A549 (cell line): ENCODE results near the gene IPO5. TPM values are rescaled to one million over a fixed set of nuclear protein-coding genes. Genes with fewer than 3 reads are reported as not detected.

Experiments
- ATAC-seq, 2 experiments: fragments of 200-7000 bp in 1 of 2; fragments of >200 bp in 1 of 2; cut with Nextera tagmentation in 1 of 2; cut with Tn5 transposase in 1 of 2; 3 replicates each; pipeline versions ENCODE4 v1.8.0 to v1.9.1; 2018 to 2020; ENCODE audit warnings: mild to moderate bottlenecking in 1 of 2, moderate library complexity in 1 of 2
- CTCF ChIA-PET: fragments of 300-600 bp; sonication (Branson Sonifier 250); formaldehyde crosslinking; extraction: SDS; loops from one replicate; lab custom pipeline; 2021; ENCODE audit warnings: antibody characterized with exemption, inconsistent platforms; lab: Yijun Ruan, JAX
- POLR2A ChIA-PET: fragments of 350-600 bp; formaldehyde crosslinking; extraction: SDS; loops from one replicate; lab custom pipeline; 2021; ENCODE audit warnings: antibody characterized with exemption, inconsistent platforms; lab: Yijun Ruan, JAX
- DNase-seq, 2 experiments: peaks; one replicate each; pipeline versions ENCODE4 v3.0.0 to v3.0.0-alpha.2; 2011 to 2016; ENCODE audit warnings: low read depth in 1 of 2, low spot score in 1 of 2
- FAIRE-seq: peaks from 2 replicates; lab custom pipeline; 2011; peaks lifted over from hg19 to GRCh38; lab: Jason Lieb, UNC
- H3K27ac ChIP-seq, 2 experiments: fragments of >200 bp; sonication (Bioruptor Twin); formaldehyde crosslinking; 3 replicates each; pipeline ENCODE4 v1.5.1; 2016 to 2017
- H3K4me1 ChIP-seq: fragments of >200 bp; sonication (Bioruptor Twin); formaldehyde crosslinking; 3 replicates; pipeline ENCODE4 v1.6.1; 2016
- H3K4me2 ChIP-seq: fragments of >200 bp; sonication (Bioruptor Twin); formaldehyde crosslinking; 3 replicates; pipeline ENCODE4 v1.6.1; 2016
- H3K4me3 ChIP-seq: fragments of >200 bp; sonication (Bioruptor Twin); formaldehyde crosslinking; 3 replicates; pipeline ENCODE4 v1.5.1; 2016
- H3K9me3 ChIP-seq: fragments of >200 bp; sonication (Bioruptor Twin); formaldehyde crosslinking; 3 replicates; pipeline ENCODE4 v1.6.1; 2016
- BHLHE40 ChIP-seq: IDR thresholded peaks from 2 replicates; pipeline ENCODE4 v1.6.1; 2012; ENCODE audit warnings: low read depth, low read length, inconsistent platforms
- CBX2 ChIP-seq: fragments of 200-600 bp; sonication (generic); IDR thresholded peaks from 2 replicates; pipeline ENCODE4 v1.6.1; 2016; ENCODE audit warnings: low read depth, mild to moderate bottlenecking, borderline replicate concordance
- CTCF ChIP-seq: fragments of >200 bp; sonication (Bioruptor Twin); formaldehyde crosslinking; IDR thresholded peaks from 3 replicates; pipeline ENCODE4 v1.5.1; 2016
- EHF ChIP-seq: fragments of 250-450 bp; sonication (Bioruptor Pico); IDR thresholded peaks from 2 replicates; pipeline ENCODE4 v1.5.0; 2020; ENCODE audit warnings: mild to moderate bottlenecking
- EHMT2 ChIP-seq: fragments of 200-600 bp; sonication (generic); IDR thresholded peaks from 2 replicates; pipeline ENCODE4 v1.6.1; 2016; ENCODE audit warnings: antibody characterized with exemption, low read depth, mild to moderate bottlenecking, moderate library complexity
- FOSB ChIP-seq: fragments of 250-450 bp; sonication (Bioruptor Pico); IDR thresholded peaks from 2 replicates; pipeline ENCODE4 v1.5.0; 2020; ENCODE audit warnings: mild to moderate bottlenecking, moderate library complexity
- FOSL2 ChIP-seq, 2 experiments: fragments of 450-650 bp in 1 of 2; fragments of >200 bp in 1 of 2; sonication (Bioruptor Twin) in 1 of 2; formaldehyde crosslinking; IDR thresholded peaks; 2 replicates each; pipeline versions ENCODE4 v1.5.0 to v1.6.1; 2016 to 2020; ENCODE audit warnings: mild to moderate bottlenecking in 1 of 2, moderate library complexity in 1 of 2
- GATA3 ChIP-seq: IDR thresholded peaks from 2 replicates; pipeline ENCODE4 v1.6.1; 2012; ENCODE audit warnings: borderline replicate concordance
- HDAC2 ChIP-seq: fragments of 200-600 bp; sonication (generic); IDR thresholded peaks from 2 replicates; pipeline ENCODE4 v1.6.1; 2016
- HOXA7 ChIP-seq: fragments of 250-450 bp; sonication (Bioruptor Pico); IDR thresholded peaks from 2 replicates; pipeline ENCODE4 v1.5.0; 2020; ENCODE audit warnings: mild to moderate bottlenecking, moderate library complexity
- HOXB13 ChIP-seq: fragments of 250-450 bp; sonication (Bioruptor Pico); IDR thresholded peaks from 2 replicates; pipeline ENCODE4 v1.5.0; 2020; ENCODE audit warnings: low read depth, mild to moderate bottlenecking, moderate library complexity
- HOXB5 ChIP-seq: fragments of 250-450 bp; sonication (Bioruptor Pico); IDR thresholded peaks from 2 replicates; pipeline ENCODE4 v1.5.0; 2020; ENCODE audit warnings: mild to moderate bottlenecking, moderate library complexity
- JUN ChIP-seq, 2 experiments: fragments of >200 bp; sonication (Bioruptor Twin); formaldehyde crosslinking; IDR thresholded peaks; 2 replicates in 1 of 2; 3 replicates in 1 of 2; pipeline ENCODE4 v1.6.1; 2016 to 2017
- KDM5A ChIP-seq: fragments of 200-600 bp; sonication (generic); IDR thresholded peaks from 2 replicates; pipeline ENCODE4 v1.6.1; 2016; ENCODE audit warnings: antibody characterized with exemption, mild to moderate bottlenecking
- MAZ ChIP-seq: fragments of 150-350 bp; IDR thresholded peaks from 2 replicates; pipeline ENCODE4 v1.6.1; 2014; ENCODE audit warnings: antibody characterized with exemption, low read depth, low read length, borderline replicate concordance
- NFE2L2 ChIP-seq: fragments of 150-350 bp; conservative IDR thresholded peaks from 2 replicates; pipeline ENCODE4 v1.6.1; 2014; ENCODE audit warnings: low read length
- NPAS2 ChIP-seq: fragments of 250-450 bp; sonication (Bioruptor Pico); IDR thresholded peaks from 2 replicates; pipeline ENCODE4 v1.8.0; 2022; ENCODE audit warnings: mild to moderate bottlenecking, moderate library complexity, borderline replicate concordance
- PBX3 ChIP-seq: IDR thresholded peaks from 2 replicates; pipeline ENCODE4 v1.6.1; 2012
- PHF8 ChIP-seq: fragments of 200-600 bp; sonication (generic); IDR thresholded peaks from 2 replicates; pipeline ENCODE4 v1.6.1; 2016; ENCODE audit warnings: low read depth, mild to moderate bottlenecking, antibody characterized with exemption, moderate library complexity, borderline replicate concordance
- REST ChIP-seq: fragments of 200-600 bp; sonication (generic); IDR thresholded peaks from 2 replicates; pipeline ENCODE4 v1.6.1; 2016; ENCODE audit warnings: antibody characterized with exemption, mild to moderate bottlenecking, moderate library complexity
- SREBF2 ChIP-seq: fragments of 450-650 bp; IDR thresholded peaks from 2 replicates; pipeline ENCODE4 v1.6.1; 2014; ENCODE audit warnings: mild to moderate bottlenecking, moderate library complexity
- TFCP2L1 ChIP-seq: fragments of 250-450 bp; sonication (Bioruptor Pico); IDR thresholded peaks from 2 replicates; pipeline ENCODE4 v1.5.0; 2021; ENCODE audit warnings: mild to moderate bottlenecking
- ZC3H11A ChIP-seq: fragments of 450-650 bp; IDR thresholded peaks from 2 replicates; pipeline ENCODE4 v1.6.1; 2014; ENCODE audit warnings: antibody characterized with exemption, mild to moderate bottlenecking
- ZFP36 ChIP-seq: fragments of 450-650 bp; IDR thresholded peaks from 2 replicates; pipeline ENCODE4 v1.6.1; 2014; ENCODE audit warnings: borderline replicate concordance; ENCODE audit not compliant: partially characterized antibody
- ZSCAN20 ChIP-seq: fragments of 250-450 bp; sonication (Bioruptor Pico); IDR thresholded peaks from 2 replicates; pipeline ENCODE4 v1.8.0; 2022; ENCODE audit warnings: mild to moderate bottlenecking, moderate library complexity
- WGBS: methylation state at CpG from one replicate; pipeline ENCODE4 v1.1.6; 2017; ENCODE audit errors: missing lambda C conversion rate; 5-methylcytosine and 5-hydroxymethylcytosine counted together
- polyA plus RNA-seq, 4 experiments: library from polyadenylated mRNA; depleted of rRNA in 3 of 4; stranded (reverse); fragments of >200 nt; fragmentation: RNase III in 1 of 4; extraction: RNeasy Plus Mini Kit Qiagen cat#74134 plus additional on column Dnase treatment in 1 of 4; gene quantifications; 2 replicates in 3 of 4; 3 replicates in 1 of 4; pipeline ENCODE4 v1.2.3, GENCODE V29; 2011 to 2017
- TF ChIP-seq, protein P1 (sequence below): fragments of 150-350 bp; IDR thresholded peaks from 2 replicates; pipeline ENCODE4 v1.6.1; 2014; ENCODE audit warnings: low read depth, mild to moderate bottlenecking, low read length

The IPO5 gene
- polyA plus RNA-seq, 2 of the 4 experiments (the other 2 are of a cell fraction) = 98.4 to 166 TPM

DNA sequence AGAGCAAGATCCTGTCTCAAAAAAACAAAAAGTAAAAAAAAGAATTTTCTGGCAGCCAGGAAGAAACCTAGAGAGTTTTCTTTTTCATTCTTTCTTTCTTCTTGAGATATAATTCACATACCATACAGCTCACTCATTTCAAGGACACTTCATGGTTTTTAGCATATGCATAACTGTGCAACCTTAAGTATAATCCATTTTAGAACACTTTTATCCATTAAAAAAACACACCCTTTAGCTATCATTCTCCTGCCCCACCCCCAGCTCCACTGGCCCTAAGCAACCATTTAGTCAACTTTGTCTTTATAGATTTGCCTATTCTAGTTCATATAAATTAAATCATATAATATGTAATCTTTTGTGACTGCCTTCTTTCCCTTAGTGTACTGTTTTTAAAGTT lies 8.1 kb upstream of the IPO5 start:
- H3K9me3 ChIP-seq = 0 out of 3 replicates have a peak, but pooled peaks cover 4% of the 10 kb centered on the region
- no peak for DNase-seq
- no peak for FAIRE-seq
- no peak overlapping the region for H3K4me2 ChIP-seq
- TF ChIP-seq HDAC2 = no peak
- TF ChIP-seq HOXB5 = no peak
- CTCF ChIA-PET = no interaction called here
- no peak overlapping the region for H3K4me3 ChIP-seq
- H3K27ac ChIP-seq = peak overlapping the region in 1 of 2 experiments; percentile 71; a peak in 1 of 6 replicates
- ATAC-seq = no peak
- POLR2A ChIA-PET = no interaction called here
- peaks cover 33% of the 10 kb centered on the region for H3K4me1 ChIP-seq

DNA sequence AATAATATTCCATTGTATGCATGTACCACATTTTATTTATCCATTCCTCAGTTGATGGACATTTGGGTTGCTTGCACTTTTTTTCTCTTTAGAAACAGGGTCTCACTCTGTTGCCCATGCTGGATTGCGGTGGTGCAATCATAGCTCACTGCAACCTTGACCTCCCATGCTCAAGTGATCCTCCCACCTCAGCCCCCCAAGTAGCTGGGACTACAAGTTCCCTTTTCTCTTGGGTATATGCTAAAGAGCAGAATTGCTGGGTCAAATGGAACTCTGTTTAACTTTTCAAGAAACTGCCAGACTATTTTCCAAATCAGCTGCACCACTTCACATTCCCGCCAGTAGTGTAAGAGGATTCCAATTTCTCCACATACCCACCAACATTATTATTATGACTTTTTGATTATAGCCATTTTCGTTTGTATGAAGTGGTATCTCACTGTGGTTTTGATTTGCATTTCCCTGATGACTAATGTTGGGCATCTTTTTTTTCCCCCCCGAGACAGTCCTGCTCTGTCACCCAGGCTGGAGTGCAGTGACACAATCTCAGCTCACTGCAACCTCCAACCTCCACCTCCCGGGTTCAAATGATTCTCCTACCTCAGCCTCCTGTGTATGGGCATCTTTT lies 7.6 kb upstream of the IPO5 start:
- H3K4me3 ChIP-seq = no peak overlapping the region
- CTCF ChIA-PET = no interaction called here
- POLR2A ChIA-PET = no interaction called here
- WGBS = 64% methylated on average over 5 of the region's 5 CpGs
- H3K27ac ChIP-seq = peak overlapping the region; percentile 59 to 87; a peak in 5 of 6 replicates
- ATAC-seq (no peak), DNase-seq (no peak), FAIRE-seq (no peak)
- 0 out of 3 replicates have a peak, but pooled peaks cover 4% of the 10 kb centered on the region for H3K9me3 ChIP-seq
- TF ChIP-seq JUN (IDR thresholded peaks at IDR 0.05) (no peak), TFCP2L1 (no peak), PBX3 (no peak), SREBF2 (no peak), PHF8 (no peak), HOXA7 (CRISPR knock-in tag) (no peak), EHMT2 (no peak), HOXB13 (no peak), KDM5A (no peak), ZSCAN20 (no peak), NPAS2 (CRISPR knock-in tag) (no peak), REST (no peak), CBX2 (no peak), NFE2L2 (no peak), ZC3H11A (no peak)
- H3K4me2 ChIP-seq = no peak overlapping the region
- H3K4me1 ChIP-seq = peaks cover 33% of the 10 kb centered on the region

DNA sequence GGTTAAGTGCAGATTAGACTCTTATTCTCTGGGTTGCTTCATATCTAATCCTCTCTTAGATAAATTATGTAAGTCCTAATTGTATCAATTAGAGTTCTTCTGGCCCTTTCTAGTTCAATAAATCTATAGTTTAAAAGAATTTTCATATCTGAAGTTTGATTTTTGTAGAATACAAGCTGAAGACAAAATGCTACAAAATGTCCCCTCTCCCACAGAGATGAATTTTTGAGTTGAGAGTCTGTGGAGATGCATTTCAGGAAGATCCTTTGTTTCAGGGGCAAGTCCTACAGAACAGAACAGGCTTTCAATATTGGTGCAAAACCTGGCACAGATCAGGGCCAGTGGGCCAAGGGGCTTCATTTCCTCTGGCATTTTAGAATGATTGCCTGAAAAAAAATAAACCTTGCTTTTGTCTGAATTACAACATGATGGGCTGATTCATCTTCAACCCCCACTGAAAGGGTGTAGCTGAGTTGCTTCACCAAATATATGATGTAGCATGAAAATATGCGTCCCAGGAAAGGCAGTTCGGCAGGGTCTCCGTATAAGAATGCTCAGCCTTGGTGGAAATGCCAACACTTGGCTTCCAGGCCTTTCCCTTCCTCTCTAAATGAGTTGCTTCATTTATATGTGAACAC lies 6.4 kb upstream of the IPO5 start:
- peak overlapping the region; percentile 59 for H3K4me2 ChIP-seq
- ChIA-PET POLR2A (interaction anchor here (0.7 kb wide), 1 partner anchor 412 kb away, joined by 5 read pairs; no protein-coding TSS in a partner anchor), CTCF (interaction anchor here (0.7 to 1.7 kb wide), 2 partner anchors 34 to 295 kb away, joined by 3 read pairs; no protein-coding TSS in a partner anchor)
- H3K4me1 ChIP-seq = peaks cover 33% of the 10 kb centered on the region
- peak overlapping the region; percentile 59 to 87 for H3K27ac ChIP-seq
- DNase-seq (peak; percentile 34 to 54), ATAC-seq (peak; percentile 90 to 97), FAIRE-seq (no peak)
- no peak overlapping the region for H3K4me3 ChIP-seq
- 6% methylated on average over 3 of the region's 3 CpGs for WGBS
- H3K9me3 ChIP-seq = 0 out of 3 replicates have a peak, but pooled peaks cover 4% of the 10 kb centered on the region
- TF ChIP-seq MAZ = no peak
- TF ChIP-seq FOSB = no peak
- no peak for TF ChIP-seq HOXA7 (CRISPR knock-in tag)
- TF ChIP-seq GATA3 = no peak
- TF ChIP-seq BHLHE40 = no peak
- TF ChIP-seq, protein P1, sequence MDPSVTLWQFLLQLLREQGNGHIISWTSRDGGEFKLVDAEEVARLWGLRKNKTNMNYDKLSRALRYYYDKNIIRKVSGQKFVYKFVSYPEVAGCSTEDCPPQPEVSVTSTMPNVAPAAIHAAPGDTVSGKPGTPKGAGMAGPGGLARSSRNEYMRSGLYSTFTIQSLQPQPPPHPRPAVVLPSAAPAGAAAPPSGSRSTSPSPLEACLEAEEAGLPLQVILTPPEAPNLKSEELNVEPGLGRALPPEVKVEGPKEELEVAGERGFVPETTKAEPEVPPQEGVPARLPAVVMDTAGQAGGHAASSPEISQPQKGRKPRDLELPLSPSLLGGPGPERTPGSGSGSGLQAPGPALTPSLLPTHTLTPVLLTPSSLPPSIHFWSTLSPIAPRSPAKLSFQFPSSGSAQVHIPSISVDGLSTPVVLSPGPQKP = no peak
- TF ChIP-seq ZFP36 = no peak
- TF ChIP-seq FOSL2 (IDR thresholded peaks at IDR 0.05) = peak; percentile 67
- peak; percentile 77 for TF ChIP-seq FOSL2 (CRISPR knock-in tag; IDR thresholded peaks at IDR 0.05)
- no peak for TF ChIP-seq EHF (CRISPR knock-in tag)
- no peak for TF ChIP-seq CTCF
